A673 (cell line): ENCODE measurements around the gene MEOX2.

Source experiments
- CTCF ChIP-seq: fragments of 300-800, 200-600 bp; sonication (generic); conservative IDR thresholded peaks from 2 replicates; pipeline ENCODE4 v1.5.1; 2017; ENCODE audit warnings: low read depth, mild to moderate bottlenecking, antibody characterized with exemption, low read length, moderate library complexity, mixed read lengths
- EZH2 ChIP-seq: fragments of 200-600 bp; sonication (generic); IDR thresholded peaks from 2 replicates; pipeline ENCODE4 v1.6.1; 2017; ENCODE audit warnings: borderline replicate concordance, low read depth, mild to moderate bottlenecking, mixed read lengths, antibody characterized with exemption, low read length; ENCODE audit not compliant: poor library complexity, severe bottlenecking

GRCh38 chr7:15651693-15652092 lies 34.8 kb downstream of the MEOX2 start:
- TF ChIP-seq CTCF, result no peak
- no peak for TF ChIP-seq EZH2
